HL-60 (cell line): ENCODE data around the gene BCL7B.

Experiments used
- DNase-seq, 2 experiments: peaks; one replicate each; pipeline ENCODE4 v3.0.0-alpha.2; 2010 to 2020; ENCODE audit warnings: low read depth in 1 of 2, low spot score in 1 of 2
- H3K27ac ChIP-seq: fragments of 250-450 bp; sonication (Bioruptor Pico); replicated peaks from 2 replicates; pipeline ENCODE4 v1.5.1; 2020; ENCODE audit warnings: mild to moderate bottlenecking, moderate library complexity
- H3K27me3 ChIP-seq: fragments of 250-450 bp; sonication (Bioruptor Pico); 2 replicates; pipeline ENCODE4 v1.5.1; 2021; ENCODE audit warnings: mild to moderate bottlenecking, moderate library complexity; ENCODE audit not compliant: insufficient read depth, poor library complexity, severe bottlenecking
- H3K4me3 ChIP-seq: replicated peaks from 2 replicates; pipeline ENCODE4 v1.5.1; 2011; ENCODE audit warnings: mild to moderate bottlenecking, control low read depth, low read length; ENCODE audit not compliant: insufficient read depth
- CTCF ChIP-seq: IDR thresholded peaks from one replicate; pipeline ENCODE4 v1.5.1; 2011; ENCODE audit warnings: low read length, control low read depth, inconsistent platforms; ENCODE audit not compliant: insufficient read depth
- GABPA ChIP-seq: IDR thresholded peaks from 2 replicates; pipeline ENCODE4 v1.6.1; 2012; ENCODE audit warnings: low read depth
- POLR2AphosphoS5 ChIP-seq: IDR thresholded peaks from 2 replicates; pipeline ENCODE4 v1.6.1; 2012; ENCODE audit warnings: low read depth
- REST ChIP-seq: IDR thresholded peaks from 2 replicates; pipeline ENCODE4 v1.6.1; 2012; ENCODE audit warnings: low read depth; ENCODE audit not compliant: insufficient replicate concordance
- SPI1 ChIP-seq: IDR thresholded peaks from 2 replicates; pipeline ENCODE4 v1.6.1; 2012; ENCODE audit warnings: low read depth, mild to moderate bottlenecking, borderline replicate concordance

Gene BCL7B

GRCh38 chr7:73519867-73520672, 37.4 kb downstream of the BCL7B start:
- peak in 1 of 2 experiments; percentile 30 for DNase-seq
- TF ChIP-seq GABPA (no peak), SPI1 (no peak), POLR2AphosphoS5 (no peak), REST (no peak), CTCF (no peak)
- Histone ChIP-seq H3K27ac (peak overlapping the region; percentile 98), H3K4me3 (peak overlapping the region; percentile 73), H3K27me3 (no peaks in the 10 kb centered on the region)

GRCh38 chr7:73518470-73518869, 39.0 kb downstream of the BCL7B start:
- Histone ChIP-seq H3K27me3 (no peaks in the 10 kb centered on the region), H3K27ac (no peak overlapping the region), H3K4me3 (no peak overlapping the region)
- DNase-seq = no peak
- TF ChIP-seq SPI1 (no peak), CTCF (no peak), GABPA (no peak), POLR2AphosphoS5 (no peak), REST (no peak)

- H3K27ac ChIP-seq = no peak overlapping the region
- no peak for TF ChIP-seq REST
- no peak for TF ChIP-seq POLR2AphosphoS5
- no peak for TF ChIP-seq GABPA
- TF ChIP-seq CTCF = no peak
- no peak for TF ChIP-seq SPI1
- no peaks in the 10 kb centered on the region for H3K27me3 ChIP-seq
- no peak for DNase-seq
- no peak overlapping the region for H3K4me3 ChIP-seq
Observed at GRCh38 chr7:73517241-73517995, 40.1 kb downstream of the BCL7B start.
